Sigmoid colon (tissue), 7 donors: ENCODE data around the gene MAPK6. TPM values are rescaled to one million over a fixed set of nuclear protein-coding genes. Genes with fewer than 3 reads are reported as not detected.

Experiments used
- DNase-seq: peaks from one replicate; pipeline ENCODE4 v3.0.0-alpha.2; 2019
- H3K27ac ChIP-seq, 4 donors: fragments of 200-600 bp; sonication (generic); one replicate each; pipeline ENCODE4 v1.5.1; 2016 to 2019; ENCODE audit warnings: mild to moderate bottlenecking in 1 of 4
- H3K27me3 ChIP-seq, 3 donors: fragments of 200-600 bp; sonication (generic); one replicate each; pipeline ENCODE4 v1.5.1; 2019; ENCODE audit warnings: mild to moderate bottlenecking in 1 of 3
- H3K36me3 ChIP-seq, 4 donors: fragments of 200-600 bp; sonication (generic); one replicate each; pipeline ENCODE4 v1.5.1; 2016 to 2019
- H3K4me1 ChIP-seq, 4 donors: fragments of 200-600 bp; sonication (generic); one replicate each; pipeline ENCODE4 v1.5.1; 2017 to 2019
- H3K4me3 ChIP-seq, 4 donors: fragments of 200-600 bp; sonication (generic); one replicate each; pipeline ENCODE4 v1.5.1; 2017 to 2019; ENCODE audit warnings: mild to moderate bottlenecking in 2 of 4, moderate library complexity in 1 of 4
- H3K9me3 ChIP-seq, 4 donors: fragments of 200-600 bp in 3 of 4; sonication (generic) in 3 of 4; one replicate each; pipeline versions ENCODE4 v1.5.1 to v1.6.1; 2013 to 2019
- EP300 ChIP-seq, 4 donors: sonication (generic); formaldehyde crosslinking; IDR thresholded peaks; one replicate each; pipeline ENCODE4 v1.6.1; 2017; ENCODE audit warnings: antibody characterized with exemption in 4 of 4
- POLR2A ChIP-seq, 2 donors: fragments of 450-650 bp; IDR thresholded peaks; one replicate each; pipeline ENCODE4 v1.6.1; 2016; ENCODE audit warnings: antibody characterized with exemption in 2 of 2, mild to moderate bottlenecking in 2 of 2, moderate library complexity in 2 of 2
- POLR2AphosphoS5 ChIP-seq, 4 donors: sonication (generic); formaldehyde crosslinking; IDR thresholded peaks; one replicate each; pipeline ENCODE4 v1.6.1; 2017; ENCODE audit warnings: antibody characterized with exemption in 4 of 4
- WGBS, 2 donors: extraction: QIAGEN DNeasy Blood & Tissue Kit; methylation state at CpG; one replicate each; pipeline ENCODE4 v1.1.7; 2013; 5-methylcytosine and 5-hydroxymethylcytosine counted together
- intact Hi-C: fragments of 100-400 bp; cut with DNase I; formaldehyde crosslinking; loops from one replicate; pipeline ENCODE4 v1.15.1; 2023
- polyA plus RNA-seq, 3 donors: library from polyadenylated mRNA; stranded (reverse); fragments of 200-250 nt; gene quantifications; one replicate each; pipeline ENCODE4 v1.2.3, GENCODE V29; 2013
- total RNA-seq, 4 donors: library from RNA; depleted of rRNA; stranded (reverse); fragments of >200 nt; gene quantifications; one replicate each; pipeline ENCODE4 v1.1.0, GENCODE V29; 2016
- TF ChIP-seq, protein P1 (sequence below), 4 experiments: fragments of 450-650 bp in 3 of 4; fragments of 200-600 bp in 1 of 4; IDR thresholded peaks; one replicate each; pipeline ENCODE4 v1.5.1; 2016 to 2019; ENCODE audit warnings: antibody characterized with exemption in 4 of 4, mild to moderate bottlenecking in 3 of 4, moderate library complexity in 2 of 4
- donor health status: healthy with polysubstance abuse.
- donor health status: Bipolar disorder and iron deficiency.
- donor health status: healthy.

Gene MAPK6
- total and polyA plus RNA-seq, 7 donors, result 17.3 to 82.1 (median 24.1) TPM

- 1 to 8% methylated on average over 10 of the region's 10 CpGs for WGBS, 2 donors
- H3K27me3 ChIP-seq, result no peaks in the 10 kb centered on the region
- H3K9me3 ChIP-seq, result no peaks in the 10 kb centered on the region
- peaks cover 0 to 37% (median 32%) of the 10 kb centered on the region in 4 donors for H3K4me1 ChIP-seq
- intact Hi-C loops, result loop anchor here (1.0 kb wide), 1 partner anchor 49 kb away; the partner anchor contains the start of gene LEO1
- no peaks in the 10 kb centered on the region for H3K36me3 ChIP-seq
- peak overlapping the region; percentile 95 to 98 (median 96) for H3K27ac ChIP-seq
- H3K4me3 ChIP-seq, result peak overlapping the region; percentile 59 to 75 (median 70)
- TF ChIP-seq POLR2A (IDR thresholded peaks at IDR 0.05), result no peak
- no peak for TF ChIP-seq POLR2AphosphoS5 (IDR thresholded peaks at IDR 0.05)
- TF ChIP-seq, protein P1, sequence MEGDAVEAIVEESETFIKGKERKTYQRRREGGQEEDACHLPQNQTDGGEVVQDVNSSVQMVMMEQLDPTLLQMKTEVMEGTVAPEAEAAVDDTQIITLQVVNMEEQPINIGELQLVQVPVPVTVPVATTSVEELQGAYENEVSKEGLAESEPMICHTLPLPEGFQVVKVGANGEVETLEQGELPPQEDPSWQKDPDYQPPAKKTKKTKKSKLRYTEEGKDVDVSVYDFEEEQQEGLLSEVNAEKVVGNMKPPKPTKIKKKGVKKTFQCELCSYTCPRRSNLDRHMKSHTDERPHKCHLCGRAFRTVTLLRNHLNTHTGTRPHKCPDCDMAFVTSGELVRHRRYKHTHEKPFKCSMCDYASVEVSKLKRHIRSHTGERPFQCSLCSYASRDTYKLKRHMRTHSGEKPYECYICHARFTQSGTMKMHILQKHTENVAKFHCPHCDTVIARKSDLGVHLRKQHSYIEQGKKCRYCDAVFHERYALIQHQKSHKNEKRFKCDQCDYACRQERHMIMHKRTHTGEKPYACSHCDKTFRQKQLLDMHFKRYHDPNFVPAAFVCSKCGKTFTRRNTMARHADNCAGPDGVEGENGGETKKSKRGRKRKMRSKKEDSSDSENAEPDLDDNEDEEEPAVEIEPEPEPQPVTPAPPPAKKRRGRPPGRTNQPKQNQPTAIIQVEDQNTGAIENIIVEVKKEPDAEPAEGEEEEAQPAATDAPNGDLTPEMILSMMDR (IDR thresholded peaks at IDR 0.05), result no peak
- DNase-seq, result no peak
Measured at GRCh38 chr15:52020221-52021085, 1.4 kb downstream of the MAPK6 start.

- intact Hi-C loops, result no loop called here
- H3K9me3 ChIP-seq, result no peaks in the 10 kb centered on the region
- peak; percentile 75 for DNase-seq
- H3K4me3 ChIP-seq, result peak overlapping the region; percentile 59 to 75 (median 70)
- no peaks in the 10 kb centered on the region for H3K36me3 ChIP-seq
- TF ChIP-seq POLR2AphosphoS5 (IDR thresholded peaks at IDR 0.05) (peak in 1 of 4 donors; percentile 55), POLR2A (IDR thresholded peaks at IDR 0.05) (no peak), EP300 (IDR thresholded peaks at IDR 0.05) (no peak)
- TF ChIP-seq, protein P1 (IDR thresholded peaks at IDR 0.05), result no peak
- H3K4me1 ChIP-seq, result peaks cover 0 to 37% (median 32%) of the 10 kb centered on the region in 4 donors
- H3K27me3 ChIP-seq, result no peaks in the 10 kb centered on the region
- WGBS, 2 donors, result 0% methylated on average over 4 of the region's 4 CpGs
- peak overlapping the region; percentile 95 to 98 (median 96) for H3K27ac ChIP-seq
Measured at GRCh38 chr15:52021128-52021671, 2.2 kb downstream of the MAPK6 start.

DNA sequence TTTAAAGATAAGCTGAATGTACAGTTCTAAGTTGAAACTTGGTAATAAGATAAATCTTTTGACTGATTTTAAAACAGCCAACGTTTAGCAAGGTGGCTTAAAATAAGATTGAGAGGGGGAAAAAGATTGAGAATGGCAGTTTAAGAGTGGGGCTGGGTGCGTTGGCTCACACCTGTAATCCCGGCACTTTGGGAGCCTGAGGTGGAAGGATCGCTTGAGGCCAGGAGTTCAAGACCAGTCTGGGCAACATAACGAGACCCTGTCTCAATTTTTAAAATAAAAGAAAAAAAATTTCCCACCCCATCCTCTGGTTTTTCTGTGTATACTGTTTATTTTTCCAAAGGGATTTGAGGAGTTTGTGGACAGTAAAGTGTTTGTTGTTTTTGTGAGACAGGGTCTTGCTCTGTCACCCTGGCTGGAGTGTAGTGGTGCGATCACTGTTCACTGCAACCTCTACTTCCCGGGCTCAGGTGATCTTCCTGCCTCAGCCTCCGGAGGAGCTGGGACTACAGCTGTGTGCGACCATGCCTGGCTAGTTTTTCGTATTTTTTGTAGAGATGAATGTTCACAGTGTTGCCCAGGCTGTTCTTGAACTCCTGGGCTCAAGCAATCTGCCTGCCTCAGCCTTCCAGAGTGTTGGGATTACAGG lies 3.0 kb downstream of the MAPK6 start:
- H3K27me3 ChIP-seq, result no peaks in the 10 kb centered on the region
- DNase-seq, result no peak
- H3K27ac ChIP-seq, result peak overlapping the region; percentile 95 to 98 (median 96)
- TF ChIP-seq EP300 (IDR thresholded peaks at IDR 0.05) (no peak), POLR2AphosphoS5 (IDR thresholded peaks at IDR 0.05) (no peak), POLR2A (IDR thresholded peaks at IDR 0.05) (no peak)
- TF ChIP-seq, protein P1 (IDR thresholded peaks at IDR 0.05), result no peak
- H3K9me3 ChIP-seq, result no peaks in the 10 kb centered on the region
- no peak overlapping the region for H3K4me3 ChIP-seq
- no peaks in the 10 kb centered on the region for H3K36me3 ChIP-seq
- 70 to 74% methylated on average over 10 of the region's 10 CpGs for WGBS, 2 donors
- H3K4me1 ChIP-seq, result peaks cover 0 to 37% (median 32%) of the 10 kb centered on the region in 4 donors
- intact Hi-C loops, result no loop called here

GRCh38 chr15:52023169-52023922 lies 4.3 kb downstream of the MAPK6 start:
- Histone ChIP-seq H3K4me1 (peaks cover 0 to 34% (median 30%) of the 10 kb centered on the region in 4 donors), H3K4me3 (no peak overlapping the region), H3K9me3 (no peaks in the 10 kb centered on the region), H3K27ac (peak overlapping the region in 3 of 4 donors; percentile 40 to 98 (median 96)), H3K36me3 (no peaks in the 10 kb centered on the region), H3K27me3 (no peaks in the 10 kb centered on the region)
- intact Hi-C loops, result no loop called here
- TF ChIP-seq, protein P1 (IDR thresholded peaks at IDR 0.05), result no peak
- no peak for DNase-seq
- 97% methylated on average over 13 of the region's 13 CpGs for WGBS, 2 donors
